ENCODE measurements around the gene HPCAL1. TPM values are rescaled to one million over a fixed set of nuclear protein-coding genes. Genes with fewer than 3 reads are reported as not detected.

Gene HPCAL1
- total RNA-seq, 1 experiment from 2014 or later, result 189 TPM

DNA sequence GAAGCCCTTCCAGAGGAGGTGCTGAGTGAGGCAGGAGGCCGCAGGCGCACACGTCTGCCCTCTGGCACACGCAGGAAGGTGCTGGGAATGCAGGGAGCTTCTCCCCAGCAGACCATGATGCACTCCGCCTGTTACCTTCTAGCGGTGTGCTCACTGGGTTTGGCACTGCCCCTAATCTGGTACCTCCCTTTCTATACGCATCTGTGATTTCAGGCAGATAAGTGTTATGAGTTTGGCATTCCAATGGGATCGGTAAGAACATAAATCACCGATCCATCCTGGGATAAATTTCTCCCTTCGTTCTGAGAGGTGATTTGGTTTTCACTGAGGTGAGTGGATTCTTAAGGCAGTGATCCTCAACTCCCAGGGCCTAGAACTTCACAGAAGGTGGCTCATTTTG, 110.8 kb downstream of the HPCAL1 start:
- no peak for DNase-seq (ENCODE audit: extremely low read depth, low read depth)

DNA sequence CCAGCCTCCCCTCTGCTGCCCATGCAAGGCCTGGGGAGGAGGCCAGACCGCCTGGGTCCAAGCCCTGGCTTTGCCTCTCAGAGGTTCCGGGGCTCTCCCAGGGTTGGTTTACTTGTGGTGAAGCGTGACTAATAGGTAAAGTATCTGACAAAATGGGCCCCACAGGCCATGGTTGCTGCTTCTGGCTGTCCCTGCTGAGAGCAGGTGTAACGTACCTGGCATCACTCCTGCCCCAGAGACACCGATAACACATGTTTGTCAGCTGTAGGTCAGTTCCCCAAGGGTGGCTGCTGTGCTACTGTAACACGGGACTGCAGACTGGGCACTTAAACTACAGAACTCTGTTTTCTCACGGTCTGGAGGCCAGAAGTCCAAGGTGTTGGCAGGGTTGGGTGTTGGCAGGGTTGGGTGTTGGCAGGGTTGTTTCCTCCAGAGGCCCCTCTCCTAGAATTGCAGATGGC, 111.3 kb downstream of the HPCAL1 start:
- DNase-seq (ENCODE audit: extremely low read depth, low read depth), result no peak

DNA sequence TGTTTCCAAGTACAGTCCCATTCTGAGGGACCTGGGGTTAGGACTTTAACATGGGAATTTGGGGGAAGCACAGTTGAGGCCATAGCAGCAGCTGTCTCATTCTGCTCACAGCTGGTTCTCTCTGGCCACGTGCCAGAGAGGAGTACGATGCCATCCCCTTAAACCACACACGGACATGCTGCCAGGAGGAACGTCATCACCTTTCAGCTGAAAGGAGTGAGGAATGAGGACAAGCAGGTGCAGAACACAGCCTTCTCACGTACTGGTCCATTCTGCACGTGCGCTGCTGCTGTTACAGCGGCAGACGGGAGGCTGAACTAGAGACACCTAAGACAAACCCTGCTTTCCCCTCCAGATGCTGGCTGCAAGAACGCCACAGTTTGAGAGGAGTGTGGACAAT, 111.9 kb downstream of the HPCAL1 start:
- DNase-seq (ENCODE audit: extremely low read depth, low read depth), result no peak

DNA sequence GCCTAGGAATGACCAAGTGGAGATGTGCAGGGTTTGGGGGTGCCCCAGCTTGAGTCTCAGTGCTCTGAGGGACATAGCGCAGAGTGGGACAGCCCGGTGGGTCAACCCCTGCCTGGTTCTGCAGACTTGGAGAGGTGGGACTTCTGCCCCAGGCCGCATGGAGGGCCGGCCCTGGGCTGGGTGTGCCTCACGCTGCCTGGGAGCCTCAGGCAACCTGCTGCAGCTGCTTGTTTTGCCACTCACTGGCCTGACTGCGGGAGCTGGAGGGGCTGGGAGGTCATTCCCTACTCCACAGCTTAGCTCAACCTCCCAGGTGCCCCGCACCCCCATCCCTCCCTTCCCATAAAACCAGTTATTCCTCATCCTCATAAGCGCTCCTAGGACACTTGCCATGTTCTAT, 112.3 kb downstream of the HPCAL1 start:
- DNase-seq (ENCODE audit: extremely low read depth, low read depth), result no peak

DNA sequence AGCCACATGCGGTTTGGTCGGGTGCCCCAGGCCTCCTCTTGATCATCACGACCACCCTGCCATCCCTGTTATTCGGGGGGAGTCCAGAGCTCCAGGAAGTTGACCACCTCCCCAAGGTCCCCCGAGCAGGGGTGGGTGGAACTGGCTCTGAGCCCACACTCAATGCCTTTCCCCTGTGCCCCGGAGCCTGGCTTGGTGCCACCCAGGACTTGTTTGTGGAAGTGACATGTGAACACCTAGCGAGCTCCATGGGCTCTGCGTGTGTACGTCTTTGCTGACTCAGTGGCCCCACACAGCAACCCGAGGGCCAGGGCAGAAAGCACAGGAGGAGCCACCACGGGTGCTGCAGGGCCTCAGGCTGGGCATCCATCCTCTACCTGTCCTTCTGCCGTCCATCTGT, 112.9 kb downstream of the HPCAL1 start:
- no peak for DNase-seq (ENCODE audit: extremely low read depth, low read depth)

DNA sequence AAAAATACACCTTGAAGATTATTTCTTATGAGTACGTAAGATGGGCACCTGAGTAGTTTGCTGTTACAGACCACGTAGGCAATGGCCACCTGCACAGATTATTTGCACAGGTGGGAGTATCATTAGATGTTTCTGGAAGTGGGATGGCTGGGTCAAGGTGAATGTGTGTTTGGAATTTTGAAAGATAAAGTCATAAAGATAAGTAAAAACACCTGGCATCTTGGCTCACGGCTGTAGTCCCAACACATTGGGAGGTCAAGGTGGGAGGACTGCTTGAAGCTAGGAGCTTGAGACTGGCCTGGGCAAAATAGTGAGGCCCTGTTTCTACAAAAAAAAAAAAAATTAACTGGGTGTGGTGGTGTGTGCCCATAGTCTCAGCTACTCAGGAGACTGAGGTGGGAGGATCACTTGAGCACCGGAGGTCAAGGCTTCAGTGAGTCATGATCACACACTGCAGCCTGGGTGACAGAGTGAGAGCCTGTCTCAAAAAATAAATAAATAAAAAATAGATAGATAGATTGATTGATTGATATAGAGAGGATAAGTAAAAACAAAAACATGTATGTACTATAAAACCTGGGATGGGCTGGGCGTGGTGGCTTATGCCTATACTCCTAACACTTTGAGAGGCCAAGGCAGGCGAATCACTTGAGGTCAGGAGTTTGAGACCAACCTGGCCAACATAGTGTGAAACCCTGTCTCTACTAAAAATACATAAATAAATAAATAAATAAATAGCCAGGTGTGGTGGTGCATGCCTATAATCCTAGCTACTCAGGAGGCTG, 115.0 kb downstream of the HPCAL1 start:
- DNase-seq (ENCODE audit: extremely low read depth, low read depth), result no peak

DNA sequence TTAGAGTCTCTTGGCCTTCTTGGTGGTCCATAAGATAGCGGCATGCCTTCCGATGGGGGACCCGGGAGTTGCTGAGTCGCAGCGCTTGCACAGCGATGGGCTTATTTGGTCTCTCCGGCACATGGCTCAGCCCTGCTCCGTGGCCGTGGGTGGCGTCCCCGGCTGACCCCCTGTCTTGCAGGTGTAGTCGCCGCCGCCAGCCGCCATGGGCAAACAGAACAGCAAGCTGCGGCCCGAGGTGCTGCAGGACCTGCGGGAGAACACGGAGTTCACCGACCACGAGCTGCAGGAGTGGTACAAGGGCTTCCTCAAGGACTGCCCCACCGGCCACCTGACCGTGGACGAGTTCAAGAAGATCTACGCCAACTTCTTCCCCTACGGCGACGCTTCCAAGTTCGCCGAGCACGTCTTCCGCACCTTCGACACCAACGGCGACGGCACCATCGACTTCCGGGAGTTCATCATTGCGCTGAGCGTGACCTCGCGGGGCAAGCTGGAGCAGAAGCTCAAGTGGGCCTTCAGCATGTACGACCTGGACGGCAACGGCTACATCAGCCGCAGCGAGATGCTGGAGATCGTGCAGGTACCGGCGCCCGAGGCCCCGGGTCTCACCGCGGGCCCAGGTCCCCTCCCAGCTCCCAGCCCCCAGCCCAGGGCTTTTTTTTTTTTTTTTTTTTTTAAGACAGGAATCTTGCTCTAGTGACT, 117.0 kb downstream of the HPCAL1 start:
- no peak for DNase-seq (ENCODE audit: extremely low read depth, low read depth)

DNA sequence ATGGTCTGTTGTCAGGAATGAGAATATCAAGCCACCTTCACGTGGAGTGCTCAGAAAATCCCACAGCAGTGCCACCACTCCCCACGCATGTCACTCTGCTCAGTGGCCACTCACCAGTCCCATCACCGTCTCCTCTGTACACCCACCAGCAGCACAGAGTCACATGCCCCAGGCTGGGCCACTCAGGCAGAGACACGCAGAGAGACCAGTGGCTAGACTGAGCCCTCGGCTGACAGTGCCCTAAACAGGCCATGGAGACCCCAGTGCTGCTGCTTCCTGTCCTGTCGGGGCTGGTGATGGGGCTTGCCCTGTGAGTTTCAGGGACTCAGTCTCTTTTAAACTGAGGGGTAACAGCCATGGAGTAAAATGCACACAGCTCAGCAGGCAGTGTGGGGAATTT, 119.5 kb downstream of the HPCAL1 start:
- DNase-seq (ENCODE audit: extremely low read depth, low read depth), result no peak

DNA sequence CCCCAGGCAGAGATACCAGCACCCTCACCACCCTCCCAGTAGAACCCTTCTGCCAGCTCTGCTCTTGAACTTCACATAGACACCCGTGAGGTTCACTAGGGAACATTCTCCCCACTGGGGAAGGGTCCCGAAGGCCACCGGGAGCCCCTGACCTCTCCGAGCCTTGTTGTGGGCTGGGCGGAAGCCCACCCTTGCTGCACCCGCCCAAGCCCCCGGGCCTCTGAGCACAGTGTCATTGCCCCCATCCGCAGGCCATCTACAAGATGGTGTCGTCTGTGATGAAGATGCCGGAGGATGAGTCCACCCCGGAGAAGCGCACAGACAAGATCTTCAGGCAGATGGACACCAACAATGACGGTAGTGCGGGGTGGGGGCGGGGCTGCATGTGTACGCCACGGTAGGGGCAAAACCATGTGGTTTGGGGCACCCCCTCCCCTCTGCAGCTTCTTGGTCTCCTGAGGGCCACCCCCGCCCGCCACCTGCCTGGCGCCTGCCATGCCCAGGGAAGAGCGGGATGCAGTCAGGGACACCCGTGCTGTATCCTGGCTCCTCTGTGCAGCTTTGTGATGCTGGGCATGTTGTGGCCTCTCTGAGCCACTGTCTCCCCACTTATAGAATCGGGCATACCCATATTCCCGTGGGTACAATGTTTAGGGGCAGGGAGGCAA, 120.2 kb downstream of the HPCAL1 start:
- DNase-seq (ENCODE audit: extremely low read depth, low read depth), result no peak

DNA sequence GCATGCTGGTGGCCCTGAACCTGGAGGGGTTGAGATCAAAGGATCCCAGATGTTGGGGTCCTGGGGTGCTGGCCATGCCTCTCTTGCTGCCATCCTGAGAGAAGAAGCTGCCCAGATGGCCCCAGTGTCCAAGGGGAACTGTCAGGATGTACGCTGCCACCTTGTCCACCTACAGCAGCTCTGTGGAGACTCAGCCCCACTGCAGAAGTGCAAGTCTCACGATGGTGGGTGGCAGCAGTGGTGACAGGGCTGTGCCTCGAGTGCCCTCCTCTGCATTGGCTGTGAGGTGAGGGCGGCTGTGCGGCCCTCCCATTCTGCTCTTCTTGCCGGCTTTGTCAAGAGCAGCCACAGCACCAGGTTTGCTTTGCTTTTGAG, 120.7 kb downstream of the HPCAL1 start:
- no peak for DNase-seq (ENCODE audit: extremely low read depth, low read depth)

DNA sequence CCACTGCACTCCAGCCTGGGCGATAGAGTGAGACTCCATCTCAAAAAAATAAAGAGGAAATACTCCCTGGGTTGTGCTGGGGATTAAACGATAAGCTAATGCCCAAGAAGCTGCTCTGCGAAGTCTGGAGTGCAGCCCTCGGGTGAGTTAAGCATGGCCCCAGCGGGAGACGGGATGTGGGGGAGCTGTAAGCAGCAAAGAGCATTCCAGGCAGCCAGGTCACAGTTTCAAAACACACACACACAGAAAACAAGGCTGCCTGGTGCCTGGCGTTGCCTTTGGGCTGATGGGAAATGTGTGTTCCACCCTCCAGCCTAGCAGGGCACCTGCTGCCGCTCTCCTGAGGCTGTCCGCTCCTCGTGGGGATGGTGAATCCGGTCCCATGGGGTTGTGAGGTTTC, 121.3 kb downstream of the HPCAL1 start:
- no peak for DNase-seq (ENCODE audit: extremely low read depth, low read depth)

DNA sequence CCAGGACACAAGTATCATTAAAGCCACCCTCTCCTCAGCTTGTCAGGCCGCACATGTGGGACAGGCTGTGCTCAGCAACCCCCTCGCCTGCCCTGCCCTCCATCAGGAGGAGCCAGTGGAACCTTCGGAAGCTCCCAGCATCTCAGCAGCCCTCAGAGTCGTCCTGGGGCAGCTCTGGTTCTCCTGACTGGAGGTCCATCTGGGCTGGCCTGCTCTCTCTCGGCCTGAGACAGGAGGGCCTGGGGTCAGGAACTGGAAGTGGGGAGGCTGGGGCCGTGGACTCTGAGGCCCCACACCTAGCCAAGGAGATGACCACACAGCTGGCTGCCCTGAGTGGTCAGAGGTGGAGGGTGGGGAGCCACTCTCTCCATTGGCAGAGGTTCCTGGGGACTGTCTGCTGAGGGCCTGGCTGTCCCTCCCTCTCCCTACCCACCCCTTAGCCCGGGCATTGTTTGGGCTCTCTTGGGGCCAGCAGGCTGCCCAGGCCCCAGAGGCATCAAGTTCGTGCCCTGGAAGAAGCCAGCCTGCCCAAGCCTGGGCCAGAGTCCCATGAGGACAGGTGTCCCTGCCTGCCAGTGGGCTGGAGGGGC, 122.3 kb downstream of the HPCAL1 start:
- DNase-seq (ENCODE audit: extremely low read depth, low read depth), result no peak

DNA sequence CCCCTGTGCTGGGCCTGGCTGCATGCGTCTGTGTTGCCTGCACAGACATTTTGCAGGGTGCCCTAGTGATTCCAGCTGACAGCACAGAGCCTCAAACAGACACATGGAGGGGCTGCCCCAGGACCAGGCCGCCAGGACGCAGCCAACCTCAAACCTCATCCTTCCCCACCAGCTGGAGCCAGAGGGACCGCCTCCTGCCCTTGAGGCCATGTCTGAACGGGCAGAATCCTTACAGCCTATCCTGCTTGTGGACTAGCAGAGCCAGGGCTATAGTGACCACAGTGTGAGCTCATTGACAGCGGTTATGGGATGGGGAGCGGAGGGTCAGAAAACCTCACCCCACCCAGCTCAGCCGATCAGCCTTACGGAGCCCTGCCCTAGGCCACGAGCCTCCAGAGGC, 123.0 kb downstream of the HPCAL1 start:
- no peak for DNase-seq (ENCODE audit: extremely low read depth, low read depth)

DNA sequence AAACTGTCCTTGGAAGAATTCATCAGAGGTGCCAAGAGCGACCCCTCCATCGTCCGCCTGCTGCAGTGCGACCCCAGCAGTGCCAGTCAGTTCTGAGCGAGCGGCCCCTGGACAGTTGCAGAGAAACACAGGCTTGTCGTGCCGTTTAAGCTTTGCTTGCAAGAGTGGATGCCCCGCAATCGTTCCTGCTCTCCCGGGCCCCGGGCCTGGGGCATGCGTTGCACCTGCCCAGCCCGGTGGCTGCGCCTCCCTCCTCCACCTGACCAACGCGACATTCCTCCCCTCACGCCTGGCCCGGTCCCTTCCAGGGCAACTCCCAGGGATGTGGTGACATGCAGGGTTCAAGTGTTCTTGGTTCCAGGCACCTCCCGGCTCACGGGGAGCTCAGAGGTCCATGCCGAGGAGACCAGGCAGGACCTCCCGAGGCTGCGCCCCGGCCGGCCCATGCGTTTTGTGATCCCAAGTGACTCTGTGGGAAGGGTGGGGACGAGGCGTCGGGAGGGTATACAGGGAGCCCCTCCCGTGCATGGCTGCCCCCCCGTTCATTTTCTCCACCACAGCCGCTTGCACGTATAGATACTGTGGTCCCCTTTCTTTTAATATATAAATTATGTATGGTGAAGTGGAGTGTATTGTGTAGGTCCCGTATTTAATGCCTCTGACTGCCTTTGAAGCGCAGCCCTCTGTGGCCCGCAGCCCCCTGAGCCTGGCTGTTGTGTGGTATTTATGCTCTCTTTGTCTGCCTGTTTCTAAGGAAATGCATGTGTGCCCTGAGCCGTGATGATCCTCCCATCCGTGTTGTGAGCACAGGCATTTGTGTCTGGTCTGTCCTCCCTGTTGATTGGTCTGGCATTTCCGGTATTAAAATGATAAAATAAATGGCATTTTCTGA, 124.3 kb downstream of the HPCAL1 start:
- no peak for DNase-seq (ENCODE audit: extremely low read depth, low read depth)

DNA sequence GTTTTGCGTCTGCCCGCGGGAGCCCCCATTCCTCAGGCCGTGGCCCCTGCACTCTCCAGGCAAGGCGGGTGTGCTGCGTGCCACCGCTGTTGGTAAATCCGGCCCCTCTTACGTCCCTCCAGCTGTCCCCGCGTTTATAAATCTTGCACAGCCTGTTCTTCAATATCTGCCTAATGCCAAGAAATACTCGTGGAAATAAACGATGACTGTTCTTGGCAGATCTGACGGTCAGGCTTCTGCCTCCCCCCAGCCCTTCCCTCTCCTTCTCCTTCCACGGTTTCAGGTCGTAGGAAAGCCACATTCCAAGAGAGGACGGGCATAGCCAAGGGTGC, 124.9 kb downstream of the HPCAL1 start:
- DNase-seq (ENCODE audit: extremely low read depth, low read depth), result no peak

DNA sequence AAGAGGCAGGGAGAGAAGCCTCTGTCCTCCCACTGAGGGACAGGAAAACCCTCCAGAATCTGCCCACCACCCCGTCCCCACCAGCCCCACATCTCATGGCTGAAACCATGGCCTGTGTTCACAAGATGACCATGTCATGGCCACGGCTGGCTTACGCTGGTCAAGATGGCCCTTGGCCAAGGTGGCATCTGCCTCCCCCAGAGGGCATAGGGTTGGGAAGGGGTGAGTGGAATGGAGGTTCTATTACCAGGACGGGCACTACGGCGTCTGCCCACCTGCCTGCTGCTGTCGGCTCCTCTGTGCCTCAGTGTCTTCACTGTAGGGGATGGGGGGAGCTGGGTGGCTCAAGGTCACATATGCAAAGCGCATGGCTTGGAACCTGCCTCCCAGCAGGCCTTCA, 125.7 kb downstream of the HPCAL1 start:
- no peak for DNase-seq (ENCODE audit: extremely low read depth, low read depth)

DNA sequence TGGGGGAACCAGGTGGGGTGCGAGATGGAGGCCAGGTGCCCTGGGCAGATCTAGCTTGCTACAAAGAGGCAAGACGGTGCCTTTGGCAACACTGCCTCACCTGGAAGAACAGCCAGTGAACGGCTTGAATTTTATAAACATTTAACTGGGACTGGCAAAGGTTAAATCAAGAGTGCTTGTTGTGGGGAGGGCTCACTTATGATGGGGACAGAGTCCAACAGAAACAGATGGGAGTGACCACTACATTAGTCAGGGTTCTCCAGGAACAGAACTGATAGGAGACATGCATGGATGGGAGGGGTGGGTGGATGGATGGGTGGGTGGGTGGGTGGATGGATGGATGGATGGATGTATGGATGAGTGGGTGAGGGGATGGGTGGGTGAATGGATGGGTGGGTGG, 126.2 kb downstream of the HPCAL1 start:
- DNase-seq (ENCODE audit: extremely low read depth, low read depth), result no peak

DNA sequence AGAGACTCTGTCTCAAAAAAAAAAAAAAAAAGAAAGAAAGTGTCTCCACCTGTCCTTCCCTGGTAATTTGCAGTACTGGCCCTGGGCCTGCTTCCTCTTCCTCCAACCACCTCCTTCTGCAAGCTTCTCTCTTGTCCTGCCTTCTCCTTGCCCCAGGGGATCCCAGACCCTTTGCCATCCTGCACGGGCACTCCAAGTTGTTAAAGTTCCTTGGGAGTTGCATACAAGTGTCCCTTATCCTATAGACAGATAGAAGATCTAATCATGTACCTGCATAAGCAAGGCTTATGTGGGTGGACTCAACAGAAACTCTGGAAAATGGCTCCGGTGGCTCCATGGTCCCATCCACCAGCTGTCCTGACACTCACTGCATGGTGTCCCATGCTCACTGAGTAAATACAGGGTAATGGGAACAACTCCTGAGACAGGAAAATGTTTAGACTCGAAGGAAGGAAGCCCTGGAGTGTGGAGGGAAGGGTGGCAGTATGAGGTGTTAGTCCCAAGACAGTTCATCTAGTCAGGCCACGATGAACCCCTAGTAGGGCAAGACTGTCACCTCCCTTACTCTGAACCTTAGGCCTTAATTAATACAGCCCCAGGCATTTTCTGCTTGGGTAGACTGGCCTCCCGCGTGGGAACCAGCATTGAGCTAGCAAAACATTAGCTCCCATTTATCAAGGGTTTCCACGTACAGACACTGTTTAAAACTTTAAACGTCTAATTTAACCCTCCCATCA, 128.3 kb downstream of the HPCAL1 start:
- no peak for DNase-seq (ENCODE audit: extremely low read depth, low read depth)

DNA sequence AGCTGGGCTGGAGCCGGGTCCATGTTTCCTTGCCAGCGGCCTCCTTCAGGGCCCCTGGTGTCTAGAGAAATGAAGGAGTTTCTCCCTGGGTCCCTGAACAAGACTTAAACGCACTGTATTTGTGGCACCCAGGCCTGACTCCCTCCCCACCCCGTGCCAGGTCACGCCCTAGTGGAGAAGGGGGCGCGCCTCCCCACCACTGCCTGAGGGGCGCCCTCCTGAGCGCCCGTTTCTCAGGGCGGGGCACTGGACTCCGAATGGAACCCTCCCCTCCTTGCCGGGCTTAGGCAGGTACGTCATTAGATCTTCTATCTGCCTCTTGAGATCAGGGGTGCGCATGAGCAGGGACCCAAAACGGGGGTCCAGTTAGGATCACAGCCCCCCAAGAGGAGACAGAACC, 129.1 kb downstream of the HPCAL1 start:
- DNase-seq (ENCODE audit: extremely low read depth, low read depth), result no peak
